ENCODE results near the gene MBP.

- no peak for TF ChIP-seq POU6F1 (CRISPR knock-in tag; IDR thresholded peaks at IDR 0.05; ENCODE audit: borderline replicate concordance, low read depth)
- TF ChIP-seq ZFP30 (CRISPR knock-in tag; IDR thresholded peaks at IDR 0.05), result no peak
- TF ChIP-seq CREB5 (CRISPR knock-in tag; IDR thresholded peaks at IDR 0.05; ENCODE audit: low read depth), result no peak
- no peak for TF ChIP-seq ARNTL (CRISPR knock-in tag; IDR thresholded peaks at IDR 0.05; ENCODE audit: borderline replicate concordance, low read depth)
- TF ChIP-seq PATZ1 (CRISPR knock-in tag; IDR thresholded peaks at IDR 0.05; ENCODE audit: borderline replicate concordance), result no peak
- no peak for TF ChIP-seq OSR1 (CRISPR knock-in tag; IDR thresholded peaks at IDR 0.05)
- no peak for TF ChIP-seq GLIS3 (CRISPR knock-in tag; IDR thresholded peaks at IDR 0.05)
- TF ChIP-seq BACH2 (CRISPR knock-in tag; IDR thresholded peaks at IDR 0.05; ENCODE audit: borderline replicate concordance), result no peak
- no peak for TF ChIP-seq ZFP3 (CRISPR knock-in tag; IDR thresholded peaks at IDR 0.05)
- TF ChIP-seq RARB (CRISPR knock-in tag; IDR thresholded peaks at IDR 0.05), result no peak
- TF ChIP-seq ISL1 (CRISPR knock-in tag; IDR thresholded peaks at IDR 0.05), result no peak
- TF ChIP-seq ZNF8 (CRISPR knock-in tag; IDR thresholded peaks at IDR 0.05), result no peak
- no peak for TF ChIP-seq CSDC2 (CRISPR knock-in tag; IDR thresholded peaks at IDR 0.05)
- TF ChIP-seq ZNF565 (CRISPR knock-in tag; conservative IDR thresholded peaks at IDR 0.05; ENCODE audit: low read depth), result no peak
Measured at GRCh38 chr18:76974386-76974785, 158.2 kb downstream of the MBP start.

Data from SK-N-SH treated with all-trans-retinoic acid at 6 μM for 48 hours (cell line).